AG04450 (cell line): ENCODE data around the gene TMED10. TPM values are rescaled to one million over a fixed set of nuclear protein-coding genes. Genes with fewer than 3 reads are reported as not detected.

Experiments used
- CTCF ChIA-PET: fragments of 300-600, 350-600 bp; formaldehyde crosslinking; extraction: SDS; loops from one replicate; lab custom pipeline; 2022; ENCODE audit warnings: antibody characterized with exemption, inconsistent platforms; lab: Charles Lee
- POLR2A ChIA-PET: fragments of 350-600 bp; formaldehyde crosslinking; extraction: SDS; loops from one replicate; lab custom pipeline; 2021; ENCODE audit warnings: antibody characterized with exemption, inconsistent platforms; lab: Yijun Ruan, JAX
- DNase-seq: peaks from one replicate; pipeline ENCODE4 v3.0.0-alpha.2; 2011; ENCODE audit warnings: low read depth, low spot score
- H3K27ac ChIP-seq: one replicate; pipeline ENCODE4 v1.5.1; 2012; ENCODE audit warnings: low read depth, low read length, control low read depth
- H3K27me3 ChIP-seq: one replicate; pipeline ENCODE4 v1.6.0; 2012; ENCODE audit warnings: low read length; ENCODE audit not compliant: control insufficient read depth, insufficient read depth
- H3K4me3 ChIP-seq: 2 replicates; pipeline ENCODE4 v1.5.1; 2011; ENCODE audit warnings: mild to moderate bottlenecking, low read depth, low read length, control low read depth
- H3K9me3 ChIP-seq: 2 replicates; pipeline ENCODE4 v1.5.1; 2012; ENCODE audit warnings: low read length; ENCODE audit not compliant: control insufficient read depth, insufficient read depth
- polyA plus RNA-seq: library from polyadenylated mRNA; depleted of rRNA; stranded (reverse); fragments of >200 nt; gene quantifications from 2 replicates; pipeline ENCODE4 v1.2.3, GENCODE V29; 2011
- TF ChIP-seq, protein P1 (sequence below): IDR thresholded peaks from 2 replicates; pipeline ENCODE4 v1.5.1; 2011; ENCODE audit warnings: low read depth, low read length, control low read depth, inconsistent platforms

The TMED10 gene
- polyA plus RNA-seq, 1 experiment = 414 TPM

DNA sequence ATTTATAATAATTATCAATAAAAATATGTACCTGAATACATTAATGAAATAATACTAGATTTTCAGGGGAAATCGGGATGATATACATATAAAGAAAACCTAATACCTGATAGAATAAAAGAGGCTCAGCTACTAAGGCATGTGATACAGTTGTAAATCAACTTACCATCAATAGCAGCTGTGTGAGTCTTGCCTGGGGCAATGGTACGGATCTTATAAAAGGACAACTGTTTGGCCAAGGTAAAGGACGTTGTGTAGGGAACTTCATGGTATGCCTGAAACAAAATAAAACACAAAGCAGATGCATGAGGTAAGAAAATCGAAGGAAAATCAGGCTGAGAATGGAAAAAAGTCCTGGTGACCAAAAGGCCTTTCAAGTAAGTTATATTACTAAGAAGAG, 74.9 kb downstream of the TMED10 start:
- TF ChIP-seq, protein P1, sequence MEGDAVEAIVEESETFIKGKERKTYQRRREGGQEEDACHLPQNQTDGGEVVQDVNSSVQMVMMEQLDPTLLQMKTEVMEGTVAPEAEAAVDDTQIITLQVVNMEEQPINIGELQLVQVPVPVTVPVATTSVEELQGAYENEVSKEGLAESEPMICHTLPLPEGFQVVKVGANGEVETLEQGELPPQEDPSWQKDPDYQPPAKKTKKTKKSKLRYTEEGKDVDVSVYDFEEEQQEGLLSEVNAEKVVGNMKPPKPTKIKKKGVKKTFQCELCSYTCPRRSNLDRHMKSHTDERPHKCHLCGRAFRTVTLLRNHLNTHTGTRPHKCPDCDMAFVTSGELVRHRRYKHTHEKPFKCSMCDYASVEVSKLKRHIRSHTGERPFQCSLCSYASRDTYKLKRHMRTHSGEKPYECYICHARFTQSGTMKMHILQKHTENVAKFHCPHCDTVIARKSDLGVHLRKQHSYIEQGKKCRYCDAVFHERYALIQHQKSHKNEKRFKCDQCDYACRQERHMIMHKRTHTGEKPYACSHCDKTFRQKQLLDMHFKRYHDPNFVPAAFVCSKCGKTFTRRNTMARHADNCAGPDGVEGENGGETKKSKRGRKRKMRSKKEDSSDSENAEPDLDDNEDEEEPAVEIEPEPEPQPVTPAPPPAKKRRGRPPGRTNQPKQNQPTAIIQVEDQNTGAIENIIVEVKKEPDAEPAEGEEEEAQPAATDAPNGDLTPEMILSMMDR = no peak
- Histone ChIP-seq H3K27me3 (no peaks in the 10 kb centered on the region), H3K9me3 (no peaks in the 10 kb centered on the region), H3K4me3 (no peak overlapping the region), H3K27ac (no peak overlapping the region)
- POLR2A ChIA-PET = no interaction called here
- CTCF ChIA-PET = no interaction called here
- no peak for DNase-seq

DNA sequence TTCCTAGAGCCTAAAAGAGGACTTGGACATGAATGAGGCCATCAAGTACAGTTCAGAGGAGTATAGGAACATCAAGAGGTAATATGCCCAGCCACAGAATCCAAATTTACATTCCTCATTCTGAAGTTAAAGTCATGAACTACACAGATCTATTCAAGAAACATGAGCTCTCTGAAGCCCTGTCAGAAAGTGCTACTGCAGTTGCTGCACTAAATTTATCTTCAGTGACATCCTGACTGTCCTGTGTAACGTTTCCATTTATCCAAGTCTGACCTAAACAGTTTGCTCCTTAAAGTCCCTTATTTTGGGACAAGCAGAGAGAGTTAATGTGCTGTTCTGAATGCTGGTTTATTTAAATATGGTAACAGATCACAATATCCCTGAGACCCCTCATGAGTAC, 77.7 kb downstream of the TMED10 start:
- Histone ChIP-seq H3K27me3 (no peaks in the 10 kb centered on the region), H3K27ac (no peak overlapping the region), H3K9me3 (no peaks in the 10 kb centered on the region), H3K4me3 (no peak overlapping the region)
- TF ChIP-seq, protein P1 = no peak
- DNase-seq = no peak
- POLR2A ChIA-PET = no interaction called here
- CTCF ChIA-PET = interaction anchor here (0.8 to 1.4 kb wide), 2 partner anchors 10 to 205 kb away, joined by 3 to 10 read pairs; no protein-coding TSS in a partner anchor

DNA sequence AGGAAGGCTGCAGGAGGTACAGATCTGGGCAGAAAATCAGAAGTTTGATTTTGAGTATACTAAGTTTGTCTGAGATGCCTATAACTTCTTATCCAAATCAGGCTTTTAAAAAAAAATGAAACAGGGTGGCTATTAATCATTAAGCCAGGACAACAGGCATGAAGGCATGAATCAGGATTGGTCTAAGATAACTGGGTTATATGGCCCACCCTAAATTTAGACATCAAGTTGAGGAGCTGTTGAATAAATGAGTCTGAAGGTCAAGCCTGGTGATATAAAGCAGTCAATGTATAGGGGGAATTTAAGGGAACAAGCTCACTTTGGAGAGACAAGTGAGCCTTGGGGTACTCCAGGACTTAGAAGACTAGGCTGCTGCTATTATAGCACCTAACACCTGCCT, 78.2 kb downstream of the TMED10 start:
- CTCF ChIA-PET = interaction anchor here (0.8 to 1.4 kb wide), 2 partner anchors 10 to 206 kb away, joined by 3 to 10 read pairs; no protein-coding TSS in a partner anchor
- DNase-seq = no peak

GRCh38 chr14:75096959-75097358, 79.5 kb downstream of the TMED10 start:
- no peak for DNase-seq
- H3K27ac ChIP-seq = no peak overlapping the region
- CTCF ChIA-PET = interaction anchor here (1.0 kb wide), 1 partner anchor 8 kb away, joined by 5 read pairs; no protein-coding TSS in a partner anchor

More for the DNA sequence above, 78.2 kb downstream of the TMED10 start:
- TF ChIP-seq, protein P1 = no peak
- Histone ChIP-seq H3K27me3 (no peaks in the 10 kb centered on the region), H3K4me3 (no peak overlapping the region), H3K27ac (no peak overlapping the region), H3K9me3 (no peaks in the 10 kb centered on the region)
- POLR2A ChIA-PET = no interaction called here

GRCh38 chr14:75095690-75096089, 80.7 kb downstream of the TMED10 start:
- H3K27me3 ChIP-seq = no peaks in the 10 kb centered on the region
- ChIA-PET CTCF (interaction anchor here (0.6 kb wide), 1 partner anchor 113 kb away, joined by 12 read pairs; no protein-coding TSS in a partner anchor), POLR2A (no interaction called here)
- no peak overlapping the region for H3K4me3 ChIP-seq
- H3K9me3 ChIP-seq = no peaks in the 10 kb centered on the region
- no peak overlapping the region for H3K27ac ChIP-seq
- TF ChIP-seq, protein P1 = no peak
- DNase-seq = no peak

More at GRCh38 chr14:75096959-75097358, 79.5 kb downstream of the TMED10 start:
- TF ChIP-seq, protein P1 = no peak
- Histone ChIP-seq H3K4me3 (no peak overlapping the region), H3K27me3 (no peaks in the 10 kb centered on the region), H3K9me3 (no peaks in the 10 kb centered on the region)
- POLR2A ChIA-PET = no interaction called here
